Duodenal mucosa (tissue), 2 donors: ENCODE data around the gene SPTBN5.
A peak's percentile ranks its signal among the peaks of the same experiment; 100 is the strongest.

ENCODE experiments used
- H3K27ac ChIP-seq: one replicate; pipeline ENCODE4 v1.7.0; 2013; ENCODE audit warnings: low read depth, low read length
- H3K27me3 ChIP-seq, 2 donors: one replicate each; pipeline ENCODE4 v1.7.0; 2013; ENCODE audit warnings: low read length in 2 of 2, control low read depth in 1 of 2; ENCODE audit not compliant: insufficient read depth in 2 of 2, control insufficient read depth in 1 of 2
- H3K36me3 ChIP-seq, 2 donors: one replicate each; pipeline ENCODE4 v1.7.0; 2013; ENCODE audit warnings: low read length in 2 of 2, control low read depth in 1 of 2; ENCODE audit not compliant: insufficient read depth in 2 of 2, control insufficient read depth in 1 of 2
- H3K4me1 ChIP-seq, 2 donors: one replicate each; pipeline ENCODE4 v1.7.0; 2013; ENCODE audit warnings: low read length in 2 of 2, control low read depth in 1 of 2; ENCODE audit not compliant: insufficient read depth in 2 of 2, control insufficient read depth in 1 of 2
- H3K4me3 ChIP-seq, 2 donors: one replicate each; pipeline ENCODE4 v1.7.0; 2013; ENCODE audit warnings: low read length in 2 of 2, low read depth in 1 of 2
- H3K9ac ChIP-seq, 2 donors: one replicate each; pipeline ENCODE4 v1.7.0; 2013; ENCODE audit warnings: low read length in 2 of 2, low read depth in 1 of 2
- H3K9me3 ChIP-seq, 2 donors: one replicate each; pipeline ENCODE4 v1.7.0; 2013; ENCODE audit warnings: low read length in 2 of 2, control low read depth in 1 of 2; ENCODE audit not compliant: control insufficient read depth in 1 of 2

The SPTBN5 gene

GRCh38 chr15:41828807-41829141 lies 65.1 kb downstream of the SPTBN5 start:
- Histone ChIP-seq H3K9me3 (no peaks in the 10 kb centered on the region), H3K4me1 (peaks cover 16 to 20% of the 10 kb centered on the region in 2 donors), H3K4me3 (peak overlapping the region; percentile 98), H3K27ac (peak overlapping the region; percentile 61), H3K36me3 (peaks cover 8 to 25% of the 10 kb centered on the region in 2 donors), H3K27me3 (no peaks in the 10 kb centered on the region), H3K9ac (peak overlapping the region; percentile 95 to 96)

GRCh38 chr15:41827880-41828806 lies 65.7 kb downstream of the SPTBN5 start, which contains the start of gene JMJD7:
Gene JMJD7 (plus strand): TSS chr15:41828092. CDS start chr15:41828125, 33 bp downstream.
- H3K4me3 ChIP-seq, result peak within 1 kb of the TSS; percentile 98
- H3K9ac ChIP-seq, result peak within 1 kb of the TSS; percentile 95 to 96
- H3K9me3 ChIP-seq, result no peaks in the 10 kb centered on the region
- H3K27ac ChIP-seq, result peak within 1 kb of the TSS; percentile 61
- peaks cover 16 to 20% of the 10 kb centered on the region in 2 donors for H3K4me1 ChIP-seq
- peaks cover 13 to 31% of the 10 kb centered on the region in 2 donors for H3K36me3 ChIP-seq
- no peaks in the 10 kb centered on the region for H3K27me3 ChIP-seq

GRCh38 chr15:41827290-41827879 lies 66.5 kb downstream of the SPTBN5 start:
- H3K27ac ChIP-seq, result no peak overlapping the region
- peak overlapping the region; percentile 67 to 70 for H3K4me3 ChIP-seq
- H3K4me1 ChIP-seq, result peaks cover 10 to 20% of the 10 kb centered on the region in 2 donors
- H3K36me3 ChIP-seq, result peaks cover 13 to 35% of the 10 kb centered on the region in 2 donors
- H3K9me3 ChIP-seq, result no peaks in the 10 kb centered on the region
- no peaks in the 10 kb centered on the region for H3K27me3 ChIP-seq
- H3K9ac ChIP-seq, result peak overlapping the region; percentile 48 to 54

GRCh38 chr15:41825572-41826535 lies 68.0 kb downstream of the SPTBN5 start:
- Histone ChIP-seq H3K27me3 (no peaks in the 10 kb centered on the region), H3K4me1 (peaks cover 17% of the 10 kb centered on the region in 2 donors), H3K4me3 (no peak overlapping the region), H3K27ac (no peak overlapping the region), H3K36me3 (peaks cover 13 to 36% of the 10 kb centered on the region in 2 donors), H3K9me3 (no peaks in the 10 kb centered on the region), H3K9ac (no peak overlapping the region)

- Histone ChIP-seq H3K36me3 (peaks cover 13 to 39% of the 10 kb centered on the region in 2 donors), H3K9me3 (no peaks in the 10 kb centered on the region), H3K27ac (no peak overlapping the region), H3K4me1 (peaks cover 17 to 22% of the 10 kb centered on the region in 2 donors), H3K27me3 (no peaks in the 10 kb centered on the region), H3K9ac (no peak overlapping the region), H3K4me3 (no peak overlapping the region)
Observed at GRCh38 chr15:41825145-41825544, 68.7 kb downstream of the SPTBN5 start.

GRCh38 chr15:41824062-41824745 lies 69.6 kb downstream of the SPTBN5 start:
- Histone ChIP-seq H3K9me3 (no peaks in the 10 kb centered on the region), H3K27ac (no peak overlapping the region), H3K36me3 (peaks cover 13 to 42% of the 10 kb centered on the region in 2 donors), H3K4me3 (no peak overlapping the region), H3K9ac (no peak overlapping the region), H3K4me1 (peaks cover 16 to 20% of the 10 kb centered on the region in 2 donors), H3K27me3 (no peaks in the 10 kb centered on the region)

- Histone ChIP-seq H3K4me3 (no peak overlapping the region), H3K27me3 (no peaks in the 10 kb centered on the region), H3K9me3 (no peaks in the 10 kb centered on the region), H3K9ac (no peak overlapping the region), H3K4me1 (peaks cover 9 to 13% of the 10 kb centered on the region in 2 donors), H3K27ac (no peak overlapping the region), H3K36me3 (peaks cover 19 to 49% of the 10 kb centered on the region in 2 donors)
Observed at GRCh38 chr15:41823502-41823901, 70.4 kb downstream of the SPTBN5 start.

- Histone ChIP-seq H3K27me3 (no peaks in the 10 kb centered on the region), H3K27ac (no peak overlapping the region), H3K4me3 (no peak overlapping the region), H3K9me3 (no peaks in the 10 kb centered on the region), H3K36me3 (peaks cover 24 to 54% of the 10 kb centered on the region in 2 donors), H3K9ac (no peak overlapping the region), H3K4me1 (peaks cover 7 to 12% of the 10 kb centered on the region in 2 donors)
Observed at GRCh38 chr15:41822957-41823356, 70.9 kb downstream of the SPTBN5 start.

- Histone ChIP-seq H3K9ac (no peak overlapping the region), H3K4me1 (peaks cover 7 to 10% of the 10 kb centered on the region in 2 donors), H3K27me3 (no peaks in the 10 kb centered on the region), H3K27ac (no peak overlapping the region), H3K9me3 (no peaks in the 10 kb centered on the region), H3K36me3 (peaks cover 28 to 59% of the 10 kb centered on the region in 2 donors), H3K4me3 (no peak overlapping the region)
Observed at GRCh38 chr15:41822471-41822870, 71.4 kb downstream of the SPTBN5 start.
